PC-9 (cell line): ENCODE data around the gene AMBRA1. TPM values are rescaled to one million over a fixed set of nuclear protein-coding genes. Genes with fewer than 3 reads are reported as not detected.

Source experiments
- BruUV-seq: library from RNA; stranded (reverse); fragments of 400-500 nt; replicated peaks from 2 replicates; lab custom pipeline; 2021; lab: Mats Ljungman, UMichigan
- CTCF ChIA-PET: fragments of 300-600 bp; sonication (Branson Sonifier 250); formaldehyde crosslinking; loops from one replicate; lab custom pipeline; 2022; ENCODE audit warnings: antibody characterized with exemption; lab: Charles Lee
- POLR2A ChIA-PET: fragments of 300-600 bp; sonication (Branson Sonifier 250); formaldehyde crosslinking; loops from one replicate; lab custom pipeline; 2022; ENCODE audit warnings: antibody characterized with exemption; ENCODE audit not compliant: unreplicated experiment; lab: Charles Lee
- DNase-seq, 2 experiments: peaks; one replicate each; pipeline versions ENCODE4 v3.0.0 to v3.0.0-alpha.2; 2015 to 2022; ENCODE audit warnings: mixed read lengths in 1 of 2
- H2AFZ ChIP-seq: fragments of 200-600 bp; sonication (generic); 2 replicates; pipeline ENCODE4 v1.8.1; 2017; ENCODE audit warnings: antibody characterized with exemption
- H3F3A ChIP-seq: fragments of 200-600 bp; sonication (generic); 2 replicates; pipeline ENCODE4 v1.8.1; 2017; ENCODE audit warnings: antibody characterized with exemption, mild to moderate bottlenecking, low read depth; ENCODE audit not compliant: insufficient read depth
- H3K27ac ChIP-seq: fragments of 200-600 bp; sonication (generic); 2 replicates; pipeline ENCODE4 v1.6.1; 2016; ENCODE audit warnings: mixed run types
- H3K27me3 ChIP-seq: fragments of 200-600 bp; sonication (generic); 2 replicates; pipeline ENCODE4 v1.6.1; 2016; ENCODE audit warnings: low read depth, mixed run types; ENCODE audit not compliant: insufficient read depth
- H3K36me3 ChIP-seq: fragments of 200-600 bp; sonication (generic); 2 replicates; pipeline ENCODE4 v1.6.1; 2016; ENCODE audit warnings: low read depth, mixed run types
- H3K4me1 ChIP-seq: fragments of 200-600 bp; sonication (generic); replicated peaks from 2 replicates; pipeline ENCODE4 v1.6.1; 2016; ENCODE audit warnings: mixed run types; ENCODE audit not compliant: insufficient read depth
- H3K4me2 ChIP-seq: fragments of 200-600 bp; sonication (generic); 2 replicates; pipeline ENCODE4 v1.6.1; 2017; ENCODE audit warnings: mixed run types
- H3K4me3 ChIP-seq: fragments of 200-600 bp; sonication (generic); 2 replicates; pipeline ENCODE4 v1.6.1; 2016; ENCODE audit warnings: mixed run types
- H3K79me2 ChIP-seq: fragments of 200-600 bp; sonication (generic); 2 replicates; pipeline ENCODE4 v1.6.1; 2017; ENCODE audit warnings: low read depth, mixed run types
- H3K9me2 ChIP-seq: fragments of 200-600 bp; sonication (generic); 2 replicates; pipeline ENCODE4 v1.8.1; 2017; ENCODE audit warnings: mild to moderate bottlenecking; ENCODE audit not compliant: insufficient read depth
- H3K9me3 ChIP-seq: fragments of 200-600 bp; sonication (generic); 2 replicates; pipeline ENCODE4 v1.8.1; 2016; ENCODE audit warnings: low read depth; ENCODE audit not compliant: insufficient read depth
- H4K20me1 ChIP-seq: fragments of 200-600 bp; sonication (generic); 2 replicates; pipeline ENCODE4 v1.8.1; 2017; ENCODE audit not compliant: insufficient read depth
- EZH2 ChIP-seq: fragments of 200-600 bp; sonication (generic); IDR thresholded peaks from 2 replicates; pipeline ENCODE4 v1.8.0; 2017; ENCODE audit warnings: antibody characterized with exemption, low read depth
- intact Hi-C: fragments of 100-400 bp; cut with micrococcal nuclease; formaldehyde crosslinking; loops from one replicate; pipeline ENCODE4 v1.10.0; 2022; ENCODE audit not compliant: unreplicated experiment
- total RNA-seq: library from RNA; stranded (reverse); gene quantifications from 2 replicates; pipeline ENCODE4 v1.2.3, GENCODE V29; 2021
- TF ChIP-seq, protein P1 (sequence below): fragments of 200-600 bp; sonication (generic); conservative IDR thresholded peaks from 2 replicates; pipeline ENCODE4 v1.6.1; 2017; ENCODE audit warnings: mixed run types, antibody characterized with exemption, mild to moderate bottlenecking, moderate library complexity

AMBRA1 gene
- total RNA-seq, 1 experiment from 2014 or later = 41.4 TPM

DNA sequence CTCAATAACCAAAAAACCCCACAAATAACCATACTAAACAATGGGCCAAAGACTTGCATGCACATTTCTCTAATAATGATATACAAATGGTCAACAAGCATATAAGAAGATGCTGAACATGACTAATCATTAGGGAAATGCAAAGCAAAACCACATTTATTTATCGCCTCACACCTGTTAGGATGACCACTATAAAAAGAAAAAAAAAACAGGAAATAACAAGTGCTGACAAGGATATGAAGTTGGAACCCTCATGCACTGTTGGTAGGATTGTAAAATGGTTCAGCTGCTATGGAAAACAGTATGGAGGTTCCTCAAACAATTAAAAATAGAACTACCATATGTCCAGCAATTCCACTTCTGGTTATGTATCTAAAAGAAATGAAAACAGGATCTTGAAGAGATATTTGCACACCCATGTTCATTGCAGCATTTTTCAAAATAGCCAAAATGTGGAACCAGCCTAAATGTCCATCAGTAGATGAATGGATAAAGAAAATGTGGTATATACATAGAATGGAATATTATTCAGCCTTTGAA, 66.2 kb downstream of the AMBRA1 start:
- CTCF ChIA-PET = interaction anchor here (0.6 kb wide), 1 partner anchor 172 kb away, joined by 3 read pairs; no protein-coding TSS in a partner anchor
- Histone ChIP-seq H3K36me3 (no peaks in the 10 kb centered on the region), H3K4me1 (no peaks in the 10 kb centered on the region), H3K27me3 (no peaks in the 10 kb centered on the region), H3K4me3 (no peak overlapping the region), H2AFZ (no peak overlapping the region), H3K27ac (no peak overlapping the region), H3K9me3 (no peaks in the 10 kb centered on the region), H3K9me2 (no peaks in the 10 kb centered on the region), H3K4me2 (no peak overlapping the region), H3F3A (peaks cover 18% of the 10 kb centered on the region), H3K79me2 (peaks cover 77% of the 10 kb centered on the region), H4K20me1 (peaks cover 66% of the 10 kb centered on the region)
- no peak for DNase-seq
- POLR2A ChIA-PET = interaction anchor here (0.6 kb wide), 1 partner anchor 90 kb away, joined by 3 read pairs; no protein-coding TSS in a partner anchor
- TF ChIP-seq, protein P1, sequence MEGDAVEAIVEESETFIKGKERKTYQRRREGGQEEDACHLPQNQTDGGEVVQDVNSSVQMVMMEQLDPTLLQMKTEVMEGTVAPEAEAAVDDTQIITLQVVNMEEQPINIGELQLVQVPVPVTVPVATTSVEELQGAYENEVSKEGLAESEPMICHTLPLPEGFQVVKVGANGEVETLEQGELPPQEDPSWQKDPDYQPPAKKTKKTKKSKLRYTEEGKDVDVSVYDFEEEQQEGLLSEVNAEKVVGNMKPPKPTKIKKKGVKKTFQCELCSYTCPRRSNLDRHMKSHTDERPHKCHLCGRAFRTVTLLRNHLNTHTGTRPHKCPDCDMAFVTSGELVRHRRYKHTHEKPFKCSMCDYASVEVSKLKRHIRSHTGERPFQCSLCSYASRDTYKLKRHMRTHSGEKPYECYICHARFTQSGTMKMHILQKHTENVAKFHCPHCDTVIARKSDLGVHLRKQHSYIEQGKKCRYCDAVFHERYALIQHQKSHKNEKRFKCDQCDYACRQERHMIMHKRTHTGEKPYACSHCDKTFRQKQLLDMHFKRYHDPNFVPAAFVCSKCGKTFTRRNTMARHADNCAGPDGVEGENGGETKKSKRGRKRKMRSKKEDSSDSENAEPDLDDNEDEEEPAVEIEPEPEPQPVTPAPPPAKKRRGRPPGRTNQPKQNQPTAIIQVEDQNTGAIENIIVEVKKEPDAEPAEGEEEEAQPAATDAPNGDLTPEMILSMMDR = no peak
- no peak for TF ChIP-seq EZH2
- BruUV-seq = no TSS peak
- intact Hi-C loops = loop anchor here (2.0 kb wide), 1 partner anchor 37 kb away; no protein-coding TSS in a partner anchor

DNA sequence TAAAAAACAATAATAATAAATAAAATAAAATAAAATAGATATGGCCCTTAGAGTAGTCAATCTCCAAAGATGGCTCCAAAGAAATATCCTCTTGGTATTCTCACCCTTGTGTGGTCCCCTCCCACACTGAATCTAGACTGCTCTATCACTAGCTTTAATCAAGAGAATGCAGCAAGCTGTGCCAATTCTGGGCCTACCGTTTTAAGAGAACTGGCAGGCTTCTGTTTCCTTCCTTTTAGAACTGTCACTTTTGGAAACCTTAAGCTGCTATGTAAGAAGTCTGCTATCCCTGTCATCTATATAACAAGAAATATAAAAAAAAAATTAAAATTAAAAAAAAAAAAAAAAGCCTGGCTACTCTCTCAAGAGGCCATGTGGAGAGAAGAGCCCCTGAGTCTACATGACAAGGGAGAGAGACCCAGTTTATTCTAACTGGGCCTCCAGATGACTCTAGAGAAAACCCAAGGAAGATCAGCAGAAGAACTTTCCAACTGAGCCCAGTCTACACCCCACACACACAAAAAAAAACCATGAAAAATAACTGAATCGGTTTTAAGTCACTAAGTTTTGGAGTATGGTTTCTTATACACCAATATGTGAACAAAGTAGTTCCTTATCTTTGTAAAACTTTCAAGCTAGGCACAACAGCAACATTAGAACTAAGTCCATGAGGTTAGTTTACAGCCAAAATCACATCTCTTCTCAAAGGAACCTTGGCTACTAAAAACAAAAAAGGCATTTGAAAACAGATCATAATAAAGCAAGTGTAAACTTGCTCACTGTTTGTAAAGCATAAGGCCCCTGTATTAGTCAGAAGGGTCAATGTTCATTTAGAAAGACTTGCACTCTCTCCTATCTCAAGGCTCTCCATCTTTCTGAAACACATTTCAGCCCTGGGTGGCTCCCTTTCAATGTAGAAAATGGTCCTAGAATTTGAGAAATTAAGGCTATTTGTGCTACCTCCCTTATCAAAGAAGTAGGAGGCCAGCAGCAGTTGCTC, 67.3 kb downstream of the AMBRA1 start:
- Histone ChIP-seq H3K9me2 (no peaks in the 10 kb centered on the region), H3K27me3 (no peaks in the 10 kb centered on the region), H2AFZ (no peak overlapping the region), H3K27ac (no peak overlapping the region), H3K36me3 (no peaks in the 10 kb centered on the region), H3K9me3 (no peaks in the 10 kb centered on the region), H3F3A (peaks cover 18% of the 10 kb centered on the region), H4K20me1 (peaks cover 71% of the 10 kb centered on the region), H3K4me2 (no peak overlapping the region), H3K79me2 (peaks cover 78% of the 10 kb centered on the region), H3K4me3 (no peak overlapping the region), H3K4me1 (peaks cover 7% of the 10 kb centered on the region)
- BruUV-seq = no TSS peak
- DNase-seq = no peak
- intact Hi-C loops = no loop called here
- ChIA-PET POLR2A (no interaction called here), CTCF (interaction anchor here (0.6 kb wide), 1 partner anchor 118 kb away, joined by 9 read pairs; no protein-coding TSS in a partner anchor)
- TF ChIP-seq EZH2 = no peak
- TF ChIP-seq, protein P1 = no peak

DNA sequence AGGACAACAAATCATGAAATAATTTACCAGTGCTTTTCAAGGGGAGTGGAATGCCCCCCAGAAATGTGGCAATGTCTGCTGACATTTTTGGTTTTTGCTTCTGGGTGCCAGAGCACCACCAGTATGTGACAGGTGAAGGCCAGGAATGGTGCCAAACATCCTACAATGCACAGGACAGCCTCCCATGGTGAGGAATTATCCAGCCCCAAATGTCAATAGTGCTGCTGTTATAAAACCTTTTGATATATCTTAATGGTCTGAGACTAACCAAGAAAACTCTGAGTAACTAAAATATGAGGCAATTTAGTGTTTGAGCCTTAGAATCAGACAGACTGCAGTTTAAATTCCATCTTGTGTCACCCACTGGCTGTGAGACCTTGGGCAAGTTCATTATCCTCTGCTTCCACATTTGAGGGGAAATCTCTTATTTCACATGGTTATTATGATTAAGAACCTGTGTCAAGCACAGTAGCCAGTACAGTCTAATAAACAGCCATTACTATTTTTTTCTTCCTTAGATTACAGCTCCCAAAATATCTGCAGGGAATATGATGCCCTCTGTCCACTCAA, 69.5 kb downstream of the AMBRA1 start:
- H3K4me3 ChIP-seq = no peak overlapping the region
- peaks cover 16% of the 10 kb centered on the region for H3K4me1 ChIP-seq
- H3F3A ChIP-seq = peaks cover 13% of the 10 kb centered on the region
- H4K20me1 ChIP-seq = peaks cover 62% of the 10 kb centered on the region
- POLR2A ChIA-PET = no interaction called here
- no peak overlapping the region for H3K27ac ChIP-seq
- H3K27me3 ChIP-seq = no peaks in the 10 kb centered on the region
- BruUV-seq = no TSS peak
- no peaks in the 10 kb centered on the region for H3K36me3 ChIP-seq
- no peaks in the 10 kb centered on the region for H3K9me3 ChIP-seq
- peaks cover 80% of the 10 kb centered on the region for H3K79me2 ChIP-seq
- DNase-seq = no peak
- intact Hi-C loops = no loop called here
- no peak overlapping the region for H3K4me2 ChIP-seq
- no peak for TF ChIP-seq EZH2
- TF ChIP-seq, protein P1 = no peak
- no peak overlapping the region for H2AFZ ChIP-seq
- CTCF ChIA-PET = no interaction called here
- no peaks in the 10 kb centered on the region for H3K9me2 ChIP-seq
